ENCODE results near the gene MNDA. TPM values are rescaled to one million over a fixed set of nuclear protein-coding genes. Genes with fewer than 3 reads are reported as not detected.

The MNDA gene
- not detected in 2 replicates for total RNA-seq

GRCh38 chr1:158830904-158831507 is at the start of gene MNDA:
Gene MNDA, plus strand, starts transcription at chr1:158831351. Its CDS starts 10,803 bp downstream, at chr1:158842154.

Small RNA genes within 50 kb of the gene (small RNA-seq; reads per million reads assigned to genes)
- gene OR2AQ1P, result not detected

Other genes with a start within 250 kb of the MNDA start
- not detected in 2 replicates for gene OR10Z1, start 226.1 kb upstream of the MNDA start, total RNA-seq
- under 0.01 TPM in 1 of 2 replicates, not detected in the other for gene SPTA1, start 144.6 kb upstream of the MNDA start, total RNA-seq
- gene OR6K2, start 130.7 kb upstream of the MNDA start, total RNA-seq, result not detected in 2 replicates
- not detected in 2 replicates for gene OR6K3, start 110.6 kb upstream of the MNDA start, total RNA-seq
- gene OR6K6, start 76.6 kb upstream of the MNDA start, total RNA-seq, result not detected in 2 replicates
- not detected in 2 replicates for gene OR6N1, start 59.2 kb upstream of the MNDA start, total RNA-seq
- not detected in 2 replicates for gene OR6N2, start 50.1 kb upstream of the MNDA start, total RNA-seq
- 0.20 and 2.6 TPM in 2 replicates for gene PYHIN1, start 100.2 kb downstream of the MNDA start, total RNA-seq
- gene IFI16, start 178.6 kb downstream of the MNDA start, total RNA-seq, result 115 and 149 TPM in 2 replicates
- gene AIM2, start 245.4 kb downstream of the MNDA start, total RNA-seq, result 1.8 and 2.7 TPM in 2 replicates

Measured in subcutaneous preadipocyte (primary cell).